ENCODE results near the gene BCKDK. TPM values are rescaled to one million over a fixed set of nuclear protein-coding genes. Genes with fewer than 3 reads are reported as not detected.

BCKDK gene
- total RNA-seq (10 to 100 TPM; 40.0 to 42.5 TPM), polyA plus RNA-seq (29.4 TPM)

DNA sequence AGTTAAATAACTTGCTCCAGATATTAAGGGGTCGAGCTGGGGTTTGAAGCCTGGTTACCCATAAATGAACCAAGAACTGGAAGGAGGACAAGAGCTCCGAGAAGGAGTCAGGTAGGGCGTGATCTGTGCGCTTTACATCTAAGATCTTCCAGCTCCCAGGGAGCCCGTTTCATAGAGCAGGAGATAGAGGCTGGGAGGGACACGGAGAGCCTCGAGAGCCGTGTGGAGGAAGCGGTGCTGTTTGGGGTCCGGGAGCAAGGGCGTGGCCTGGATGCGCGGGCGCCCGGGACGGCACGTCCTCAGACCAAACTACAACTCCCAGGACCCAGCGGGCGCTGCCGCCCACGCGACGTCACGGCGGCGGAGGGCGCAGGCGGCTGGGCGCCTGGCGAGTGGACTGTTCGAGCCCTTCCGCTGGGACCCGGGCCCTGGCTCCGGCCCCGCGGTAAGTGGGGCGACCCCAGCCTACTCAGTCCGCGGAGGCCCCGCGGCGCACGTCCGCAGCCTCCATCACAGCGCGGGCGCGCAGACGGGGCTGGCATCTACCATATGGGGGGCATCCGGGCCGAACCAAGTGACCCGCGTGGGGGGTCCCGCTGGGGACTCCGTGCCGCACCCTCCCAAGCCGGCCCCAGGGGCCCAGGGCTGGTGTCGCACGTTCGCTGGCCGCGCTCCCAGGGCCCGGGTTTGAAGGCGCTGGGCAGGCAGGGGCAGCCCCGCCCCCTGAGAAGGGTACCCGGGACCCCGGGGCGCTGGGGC lies at the start of gene BCKDK:
BCKDK (plus strand) TSS at position 352 of the 759 bp plus-strand sequence. CDS start 838 bp downstream, outside the sequence.
- POLR2A ChIA-PET = interaction anchor here (1.1 to 2.6 kb wide), 2 partner anchors 9 to 72 kb away, joined by 3 to 12 read pairs; partner anchors contain the start of genes FUS and KAT8
- CTCF ChIA-PET = interaction anchor here (0.9 to 1.7 kb wide), 3 partner anchors 15 to 124 kb away, joined by 3 to 4 read pairs (median 3); no protein-coding TSS in a partner anchor
- DNase-seq = peak; percentile 43 to 68 (median 49)

DNA sequence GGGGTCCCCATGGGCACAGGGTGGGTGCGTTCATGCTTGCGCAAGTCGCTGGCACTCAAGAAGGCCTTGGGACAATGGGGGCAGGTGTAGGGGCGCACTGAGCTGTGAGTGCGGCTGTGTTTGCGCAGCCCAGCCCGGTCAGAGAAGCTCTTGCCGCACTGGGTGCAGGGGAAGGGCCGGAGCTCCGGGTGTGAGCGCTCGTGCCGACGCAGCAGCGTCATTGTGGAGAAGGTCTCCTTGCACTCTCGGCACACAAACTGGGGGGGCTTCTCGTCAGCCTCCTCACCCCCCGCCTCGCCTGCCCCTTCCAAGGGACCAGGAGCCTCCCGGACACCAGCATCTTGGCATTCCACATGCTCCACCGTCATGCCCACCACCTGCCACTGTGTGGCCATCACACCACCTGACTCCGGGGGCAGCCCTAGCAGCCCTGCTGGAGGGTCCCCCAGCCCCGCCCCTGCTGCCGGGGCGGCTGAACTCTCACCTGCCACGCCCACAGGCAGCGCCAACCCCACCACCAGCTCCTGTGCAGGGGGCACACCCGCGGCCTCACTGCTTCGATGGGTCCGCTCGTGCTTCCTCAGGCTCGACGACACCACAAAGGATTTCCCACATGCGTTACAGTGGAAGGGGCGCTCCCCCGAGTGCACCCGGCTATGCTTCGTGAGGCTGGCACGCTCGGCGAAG lies 46.9 kb upstream of the BCKDK start:
- H3K27me3 ChIP-seq (ENCODE audit: insufficient read depth, low read length, poor library complexity, severe bottlenecking) = no peaks in the 10 kb centered on the region
- H3K4me1 ChIP-seq (ENCODE audit: insufficient read depth, low read length) = peaks cover 48% of the 10 kb centered on the region
- peaks cover 40 to 55% (median 53%) of the 10 kb centered on the region in 3 donors for H3K4me1 Mint-ChIP-seq
- H3K36me3 Mint-ChIP-seq = peaks cover 0 to 24% (median 1%) of the 10 kb centered on the region in 3 donors
- no peaks in the 10 kb centered on the region for H3K9me3 Mint-ChIP-seq
- no peak overlapping the region for H3K4me3 ChIP-seq (ENCODE audit: low read length)
- no peak for DNase-seq
- H3K27ac Mint-ChIP-seq = peak overlapping the region in 2 of 8 donors; percentile 36 to 54
- POLR2A ChIA-PET = interaction anchor here (0.6 kb wide), 1 partner anchor 10 kb away, joined by 3 read pairs; no protein-coding TSS in a partner anchor
- H3K4me3 Mint-ChIP-seq = no peak overlapping the region
- H3K9me3 ChIP-seq (ENCODE audit: low read length) = no peaks in the 10 kb centered on the region
- no peaks in the 10 kb centered on the region for H3K27me3 Mint-ChIP-seq
- CTCF ChIA-PET = no interaction called here
- no peak overlapping the region for H3K27ac ChIP-seq (ENCODE audit: low read depth, low read length)
- H3K36me3 ChIP-seq (ENCODE audit: insufficient read depth, low read length) = no peaks in the 10 kb centered on the region

More for the DNA sequence above, at the start of gene BCKDK:
- no peaks in the 10 kb centered on the region for H3K36me3 ChIP-seq (ENCODE audit: insufficient read depth, low read length)
- H3K4me3 Mint-ChIP-seq = peak within 1 kb of the TSS; percentile 80 to 94 (median 84)
- peak within 1 kb of the TSS; percentile 75 for H3K27ac ChIP-seq (ENCODE audit: low read depth, low read length)
- H3K4me3 ChIP-seq (ENCODE audit: low read length) = peak within 1 kb of the TSS; percentile 68
- peak within 1 kb of the TSS; percentile 51 to 99 (median 85) for H3K27ac Mint-ChIP-seq
- no peaks in the 10 kb centered on the region for H3K9me3 ChIP-seq (ENCODE audit: low read length)
- no peaks in the 10 kb centered on the region for H3K9me3 Mint-ChIP-seq
- H3K36me3 Mint-ChIP-seq = peaks cover 0 to 34% (median 0%) of the 10 kb centered on the region in 3 donors
- no peaks in the 10 kb centered on the region for H3K27me3 Mint-ChIP-seq
- H3K4me1 ChIP-seq (ENCODE audit: insufficient read depth, low read length) = peaks cover 11% of the 10 kb centered on the region
- no peaks in the 10 kb centered on the region for H3K27me3 ChIP-seq (ENCODE audit: insufficient read depth, low read length, poor library complexity, severe bottlenecking)
- peaks cover 16 to 21% (median 17%) of the 10 kb centered on the region in 3 donors for H3K4me1 Mint-ChIP-seq

- DNase-seq = no peak
- H3K9me3 Mint-ChIP-seq = no peaks in the 10 kb centered on the region
- H3K27ac Mint-ChIP-seq = peak overlapping the region in 1 of 8 donors; percentile 54
- ChIA-PET CTCF (no interaction called here), POLR2A (interaction anchor here (0.6 to 3.8 kb wide), 4 partner anchors 11 to 116 kb away, joined by 3 to 14 read pairs (median 4); partner anchors contain the start of genes ZNF646 and ZNF668)
- no peaks in the 10 kb centered on the region for H3K27me3 ChIP-seq (ENCODE audit: insufficient read depth, low read length, poor library complexity, severe bottlenecking)
- no peaks in the 10 kb centered on the region for H3K27me3 Mint-ChIP-seq
- no peak overlapping the region for H3K4me3 ChIP-seq (ENCODE audit: low read length)
- no peaks in the 10 kb centered on the region for H3K9me3 ChIP-seq (ENCODE audit: low read length)
- peak overlapping the region in 4 of 7 donors; percentile 7 to 61 (median 14) for H3K4me3 Mint-ChIP-seq
- H3K4me1 ChIP-seq (ENCODE audit: insufficient read depth, low read length) = peaks cover 50% of the 10 kb centered on the region
- H3K36me3 Mint-ChIP-seq = peaks cover 0 to 24% (median 1%) of the 10 kb centered on the region in 3 donors
- peaks cover 45 to 60% (median 59%) of the 10 kb centered on the region in 3 donors for H3K4me1 Mint-ChIP-seq
- no peaks in the 10 kb centered on the region for H3K36me3 ChIP-seq (ENCODE audit: insufficient read depth, low read length)
- H3K27ac ChIP-seq (ENCODE audit: low read depth, low read length) = no peak overlapping the region
These were observed 46.3 kb upstream of the BCKDK start for GRCh38 chr16:31061813-31062440.

DNA sequence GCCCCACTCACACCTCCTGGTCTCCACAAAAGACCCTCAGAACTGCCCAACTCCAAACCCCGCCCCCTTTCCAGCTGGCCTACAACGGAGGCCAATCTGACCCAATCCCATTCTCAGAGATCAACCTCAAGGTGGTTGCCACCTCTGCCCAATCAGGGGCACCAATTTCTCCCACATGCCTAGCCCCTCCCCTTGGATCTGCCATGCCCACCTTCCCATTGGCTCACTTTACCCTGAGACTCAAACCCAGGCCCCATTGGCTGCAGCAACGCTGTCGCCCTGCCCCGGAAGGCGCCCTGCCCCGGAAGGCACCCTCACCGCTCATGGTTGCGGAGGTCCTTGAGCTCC lies 44.7 kb upstream of the BCKDK start:
- Mint-ChIP-seq H3K4me1 (peaks cover 51 to 69% (median 68%) of the 10 kb centered on the region in 3 donors), H3K9me3 (no peaks in the 10 kb centered on the region), H3K27ac (peak overlapping the region in 7 of 8 donors; percentile 70 to 94 (median 87)), H3K27me3 (no peaks in the 10 kb centered on the region), H3K36me3 (peaks cover 0 to 22% (median 1%) of the 10 kb centered on the region in 3 donors), H3K4me3 (peak overlapping the region; percentile 78 to 92 (median 85))
- Histone ChIP-seq H3K36me3 (ENCODE audit: insufficient read depth, low read length) (no peaks in the 10 kb centered on the region), H3K27me3 (ENCODE audit: insufficient read depth, low read length, poor library complexity, severe bottlenecking) (no peaks in the 10 kb centered on the region), H3K27ac (ENCODE audit: low read depth, low read length) (peak overlapping the region; percentile 0), H3K4me1 (ENCODE audit: insufficient read depth, low read length) (peaks cover 50% of the 10 kb centered on the region), H3K4me3 (ENCODE audit: low read length) (peak overlapping the region; percentile 23), H3K9me3 (ENCODE audit: low read length) (no peaks in the 10 kb centered on the region)
- ChIA-PET POLR2A (interaction anchor here (0.6 to 3.8 kb wide), 3 partner anchors 9 to 114 kb away, joined by 3 to 14 read pairs (median 5); partner anchors contain the start of genes ZNF646 and ZNF668), CTCF (interaction anchor here (2.1 kb wide), 1 partner anchor 10 kb away, joined by 8 read pairs; the partner anchor contains the start of genes ZNF646 and ZNF668)
- no peak for DNase-seq

DNA sequence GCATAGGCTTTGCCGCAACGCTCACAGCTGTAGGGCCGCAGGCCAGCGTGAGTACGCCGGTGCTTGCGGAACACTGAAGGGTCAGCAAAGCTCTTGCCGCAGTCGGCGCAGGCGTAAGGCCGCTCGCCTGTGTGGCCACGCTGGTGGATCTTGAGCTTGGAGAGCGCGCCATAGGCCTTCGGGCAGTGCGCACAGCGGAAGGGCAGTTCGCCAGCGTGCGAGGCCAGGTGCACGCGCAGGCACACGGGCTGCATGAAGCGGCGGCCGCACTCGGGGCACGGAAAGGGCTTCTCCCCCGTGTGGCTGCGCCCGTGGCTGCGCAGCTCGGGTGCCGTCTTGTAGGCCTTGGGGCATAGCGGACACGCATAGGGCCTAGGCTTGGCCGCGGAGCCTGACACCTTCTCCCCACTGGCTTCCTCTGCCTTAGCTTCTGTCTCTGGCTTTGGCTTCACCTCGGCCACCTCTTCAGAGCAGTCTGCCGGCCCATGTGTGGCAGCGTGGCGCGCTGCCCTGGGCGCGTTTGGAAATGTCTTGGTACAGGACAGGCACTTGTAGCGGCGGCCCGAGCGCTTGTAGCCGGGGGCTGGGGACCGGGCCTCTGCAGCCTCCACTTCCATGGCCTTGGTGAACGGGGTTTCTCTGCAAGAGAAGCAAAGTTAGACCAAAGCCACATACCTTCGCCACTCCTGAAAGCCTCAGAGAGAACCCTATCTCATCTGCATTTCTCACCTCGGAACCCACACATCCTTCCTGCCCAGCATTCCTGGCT lies 44.2 kb upstream of the BCKDK start:
- peak overlapping the region; percentile 0 for H3K27ac ChIP-seq (ENCODE audit: low read depth, low read length)
- Mint-ChIP-seq H3K36me3 (peaks cover 0 to 22% (median 1%) of the 10 kb centered on the region in 3 donors), H3K4me3 (peak overlapping the region; percentile 78 to 92 (median 85)), H3K4me1 (peaks cover 53 to 74% (median 71%) of the 10 kb centered on the region in 3 donors), H3K27me3 (no peaks in the 10 kb centered on the region), H3K27ac (peak overlapping the region; percentile 76 to 95 (median 90)), H3K9me3 (no peaks in the 10 kb centered on the region)
- H3K4me3 ChIP-seq (ENCODE audit: low read length) = peak overlapping the region; percentile 23
- ChIA-PET CTCF (interaction anchor here (2.1 kb wide), 1 partner anchor 9 kb away, joined by 8 read pairs; the partner anchor contains the start of genes ZNF646 and ZNF668), POLR2A (interaction anchor here (0.6 to 3.8 kb wide), 3 partner anchors 9 to 113 kb away, joined by 3 to 14 read pairs (median 5); partner anchors contain the start of genes ZNF646 and ZNF668)
- peaks cover 50% of the 10 kb centered on the region for H3K4me1 ChIP-seq (ENCODE audit: insufficient read depth, low read length)
- H3K36me3 ChIP-seq (ENCODE audit: insufficient read depth, low read length) = no peaks in the 10 kb centered on the region
- H3K9me3 ChIP-seq (ENCODE audit: low read length) = no peaks in the 10 kb centered on the region
- DNase-seq = peak in 2 of 5 donors; percentile 14 to 56
- H3K27me3 ChIP-seq (ENCODE audit: insufficient read depth, low read length, poor library complexity, severe bottlenecking) = no peaks in the 10 kb centered on the region

GRCh38 chr16:31064882-31065461 lies 43.2 kb upstream of the BCKDK start:
- no peak for DNase-seq
- Mint-ChIP-seq H3K27me3 (no peaks in the 10 kb centered on the region), H3K4me1 (peaks cover 57 to 79% (median 72%) of the 10 kb centered on the region in 3 donors), H3K4me3 (peak overlapping the region; percentile 78 to 92 (median 85)), H3K27ac (peak overlapping the region; percentile 72 to 94 (median 88)), H3K36me3 (peaks cover 0 to 19% (median 1%) of the 10 kb centered on the region in 3 donors), H3K9me3 (no peaks in the 10 kb centered on the region)
- CTCF ChIA-PET = interaction anchor here (1.0 to 2.1 kb wide), 2 partner anchors 9 to 70 kb away, joined by 3 to 8 read pairs; partner anchors contain the start of genes ZNF646 and ZNF668
- Histone ChIP-seq H3K4me3 (ENCODE audit: low read length) (no peak overlapping the region), H3K4me1 (ENCODE audit: insufficient read depth, low read length) (peaks cover 50% of the 10 kb centered on the region), H3K36me3 (ENCODE audit: insufficient read depth, low read length) (no peaks in the 10 kb centered on the region), H3K27ac (ENCODE audit: low read depth, low read length) (no peak overlapping the region), H3K9me3 (ENCODE audit: low read length) (no peaks in the 10 kb centered on the region), H3K27me3 (ENCODE audit: insufficient read depth, low read length, poor library complexity, severe bottlenecking) (no peaks in the 10 kb centered on the region)
- POLR2A ChIA-PET = interaction anchor here (0.7 to 3.8 kb wide), 2 partner anchors 8 to 94 kb away, joined by 3 to 14 read pairs; partner anchors contain the start of genes ZNF646 and ZNF668

Data from CD8-positive, alpha-beta memory T cell (primary cell).